Measurements from ENCODE around the gene TAF4.

Gene TAF4

DNA sequence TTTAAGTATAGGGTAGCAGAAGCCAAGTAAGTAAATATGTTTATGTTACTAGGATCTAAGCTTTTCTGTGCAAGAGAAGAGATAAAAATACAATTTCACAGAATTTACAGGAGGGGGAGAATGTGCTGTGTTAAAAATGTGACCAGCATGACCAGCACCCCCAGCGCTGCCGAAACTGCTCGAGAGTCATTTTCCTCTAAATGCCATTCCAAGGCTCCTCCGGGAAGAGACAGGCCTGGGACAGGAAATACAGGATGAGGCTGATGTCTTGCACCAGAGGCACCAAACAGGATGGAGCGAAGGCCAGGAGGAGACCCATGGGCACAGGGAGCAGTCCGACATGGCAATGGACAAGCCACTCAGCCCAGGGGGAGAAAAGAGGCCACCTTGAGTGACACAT lies 21.1 kb downstream of the TAF4 start:
- Mint-ChIP-seq H3K4me3 (no peak overlapping the region), H3K27me3 (no peaks in the 10 kb centered on the region), H3K9me3 (no peaks in the 10 kb centered on the region), H3K27ac (ENCODE audit: low read depth) (no peak overlapping the region), H3K36me3 (ENCODE audit: insufficient read depth) (peaks cover 1% of the 10 kb centered on the region), H3K4me1 (peaks cover 79% of the 10 kb centered on the region)
- no peak for ATAC-seq (replicated peaks; ENCODE audit: extremely low read depth, poor library complexity, severe bottlenecking)
- DNase-seq (ENCODE audit: low spot score in 2 of 2) = no peak

DNA sequence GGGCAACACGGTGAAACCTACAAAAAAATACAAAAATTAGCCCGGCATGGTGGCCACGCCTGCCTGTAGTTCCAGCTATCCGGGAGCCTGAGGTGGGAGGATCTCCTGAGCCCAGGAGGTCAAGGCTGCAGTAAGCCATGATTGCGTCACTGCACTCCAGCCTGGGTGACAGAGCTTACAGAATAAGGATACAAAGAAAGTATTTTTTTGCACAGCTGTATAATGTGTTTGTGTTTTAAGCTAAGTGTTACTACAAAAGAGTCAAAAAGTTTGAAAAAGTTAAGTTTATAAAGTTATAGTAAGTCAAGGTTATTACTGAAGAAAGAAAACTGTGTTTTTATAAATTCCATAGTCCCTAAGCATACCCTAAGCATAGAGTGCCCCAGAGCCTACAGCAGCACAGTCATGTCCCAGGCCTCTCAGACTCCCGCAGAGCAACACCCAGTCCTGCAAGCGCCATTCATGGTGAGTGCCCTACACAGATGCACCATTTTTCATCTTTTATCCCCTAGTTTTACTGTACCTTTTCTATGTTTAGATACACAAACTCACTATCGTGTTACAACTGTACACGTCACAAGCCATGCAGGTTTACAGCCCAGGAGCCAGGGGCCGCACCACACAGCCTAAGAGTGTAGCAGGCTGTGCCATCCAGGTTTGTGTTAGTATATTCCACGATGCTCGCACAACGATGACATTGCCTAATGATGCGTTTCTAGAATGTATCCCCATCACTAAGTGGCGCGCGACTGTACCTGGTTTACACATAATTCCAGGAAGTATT lies 22.4 kb downstream of the TAF4 start:
- Mint-ChIP-seq H3K4me3 (no peak overlapping the region), H3K27me3 (no peaks in the 10 kb centered on the region), H3K4me1 (peaks cover 77% of the 10 kb centered on the region), H3K9me3 (no peaks in the 10 kb centered on the region), H3K27ac (ENCODE audit: low read depth) (no peak overlapping the region), H3K36me3 (ENCODE audit: insufficient read depth) (peaks cover 1% of the 10 kb centered on the region)
- DNase-seq (ENCODE audit: low spot score in 2 of 2) = no peak
- ATAC-seq (replicated peaks; ENCODE audit: extremely low read depth, poor library complexity, severe bottlenecking) = no peak

DNA sequence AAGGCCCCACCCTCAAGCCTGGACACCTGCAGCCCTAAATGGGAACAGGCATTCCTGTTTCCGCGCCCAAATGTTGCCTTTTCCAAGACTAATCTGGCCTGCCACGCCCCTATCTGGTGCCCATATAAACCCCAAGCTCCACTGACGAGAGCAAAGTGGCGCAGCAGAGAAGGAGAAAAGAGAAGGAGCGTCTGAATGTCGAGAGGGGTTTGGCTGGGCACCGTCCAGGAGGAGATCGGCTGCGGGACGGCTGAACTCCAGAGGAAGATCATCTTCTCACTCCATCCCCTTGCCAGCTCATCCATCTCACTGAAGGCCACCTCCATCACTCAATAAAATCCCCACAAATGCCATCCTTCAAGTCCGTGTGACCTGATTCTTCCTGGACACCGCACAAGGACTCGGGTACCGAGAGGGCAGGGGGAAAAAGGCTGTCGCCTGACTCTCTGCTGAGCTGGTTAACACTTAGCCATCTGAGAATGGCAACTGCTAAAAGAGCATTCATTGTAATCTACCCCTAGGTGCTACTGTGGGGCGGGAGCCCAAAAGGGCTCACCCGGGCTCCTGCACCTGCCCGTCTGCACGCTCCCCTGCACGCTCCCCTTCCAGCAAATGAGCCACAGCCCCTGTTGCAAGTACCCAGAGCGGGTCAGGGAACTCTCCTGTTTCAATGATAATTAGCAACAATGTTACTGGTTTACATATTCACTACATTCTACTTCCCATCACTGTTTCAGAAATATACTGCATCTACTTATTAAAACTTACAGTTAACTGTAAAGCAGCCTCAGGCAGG lies 23.5 kb downstream of the TAF4 start:
- DNase-seq (ENCODE audit: low spot score in 2 of 2) = no peak
- no peaks in the 10 kb centered on the region for H3K9me3 Mint-ChIP-seq
- no peak for ATAC-seq (replicated peaks; ENCODE audit: extremely low read depth, poor library complexity, severe bottlenecking)
- no peak overlapping the region for H3K27ac Mint-ChIP-seq (ENCODE audit: low read depth)
- peaks cover 73% of the 10 kb centered on the region for H3K4me1 Mint-ChIP-seq
- no peak overlapping the region for H3K4me3 Mint-ChIP-seq
- peaks cover 1% of the 10 kb centered on the region for H3K36me3 Mint-ChIP-seq (ENCODE audit: insufficient read depth)
- H3K27me3 Mint-ChIP-seq = no peaks in the 10 kb centered on the region

DNA sequence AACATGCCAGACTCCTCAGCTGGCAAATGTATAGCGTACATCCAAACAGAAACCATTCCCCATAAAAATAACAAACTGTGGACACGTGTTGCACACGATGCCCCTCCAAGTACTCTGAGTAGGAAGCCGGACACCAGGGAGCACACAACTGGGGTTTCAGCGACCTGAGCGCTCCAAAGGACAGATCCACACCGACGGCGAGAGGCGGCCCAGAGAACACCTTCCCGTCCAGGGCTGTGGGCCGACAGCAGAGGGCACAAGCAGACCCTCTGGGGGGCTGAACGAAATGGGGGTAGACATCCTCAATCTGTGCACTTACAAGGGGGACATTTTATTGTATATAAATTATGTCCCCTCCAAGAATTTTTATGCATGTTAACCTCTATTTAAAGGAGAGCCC lies 24.7 kb downstream of the TAF4 start:
- H3K4me1 Mint-ChIP-seq = peaks cover 73% of the 10 kb centered on the region
- H3K36me3 Mint-ChIP-seq (ENCODE audit: insufficient read depth) = peaks cover 1% of the 10 kb centered on the region
- no peaks in the 10 kb centered on the region for H3K27me3 Mint-ChIP-seq
- DNase-seq (ENCODE audit: low spot score in 2 of 2) = no peak
- no peak overlapping the region for H3K4me3 Mint-ChIP-seq
- ATAC-seq (replicated peaks; ENCODE audit: extremely low read depth, poor library complexity, severe bottlenecking) = no peak
- H3K27ac Mint-ChIP-seq (ENCODE audit: low read depth) = no peak overlapping the region
- no peaks in the 10 kb centered on the region for H3K9me3 Mint-ChIP-seq

DNA sequence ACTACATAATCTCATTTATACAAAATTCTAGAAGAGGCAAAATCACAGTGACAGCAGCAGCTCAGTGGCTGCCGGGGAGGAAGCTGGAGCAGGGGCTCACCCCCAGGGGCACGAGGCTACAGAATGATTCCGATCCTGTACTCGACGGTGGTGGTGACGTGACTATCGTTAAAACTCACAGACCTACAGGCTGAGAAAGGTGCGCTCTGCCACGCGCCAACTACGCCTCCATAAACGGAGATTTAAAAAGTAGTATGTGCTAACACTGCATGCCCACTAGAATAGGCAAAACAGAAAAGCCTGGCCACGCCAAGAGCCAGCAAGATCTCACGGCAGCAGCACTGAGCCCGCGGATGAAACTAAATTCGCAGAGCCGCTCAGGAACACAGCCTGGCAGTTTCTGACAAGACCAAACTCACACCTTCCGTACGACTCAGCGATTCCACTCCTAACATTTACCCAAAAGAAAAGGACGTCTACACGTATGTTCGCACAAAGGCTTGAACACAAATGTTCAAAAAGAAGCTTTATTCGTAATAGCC lies 25.2 kb downstream of the TAF4 start:
- Mint-ChIP-seq H3K9me3 (no peaks in the 10 kb centered on the region), H3K36me3 (ENCODE audit: insufficient read depth) (peaks cover 1% of the 10 kb centered on the region), H3K4me3 (no peak overlapping the region), H3K27ac (ENCODE audit: low read depth) (no peak overlapping the region), H3K27me3 (no peaks in the 10 kb centered on the region), H3K4me1 (peaks cover 72% of the 10 kb centered on the region)
- DNase-seq (ENCODE audit: low spot score in 2 of 2) = no peak
- no peak for ATAC-seq (replicated peaks; ENCODE audit: extremely low read depth, poor library complexity, severe bottlenecking)

DNA sequence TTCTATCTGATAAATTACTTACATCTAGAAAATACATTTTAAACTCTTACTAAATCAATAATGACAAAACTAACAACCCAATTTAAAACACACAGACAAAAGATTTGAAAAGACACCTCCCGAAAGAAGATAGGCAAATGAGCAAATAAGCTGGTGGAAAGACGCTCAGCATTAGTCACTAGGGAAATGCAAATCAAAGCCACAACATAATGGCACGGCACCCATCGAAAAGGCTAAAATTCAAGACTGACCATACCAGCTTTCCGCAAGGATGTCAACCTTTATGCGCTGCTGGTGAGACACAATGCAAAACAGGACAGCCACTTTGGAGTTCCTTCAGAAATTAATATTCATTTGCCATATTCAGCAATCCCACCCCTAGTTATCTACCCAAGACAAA lies 25.9 kb downstream of the TAF4 start:
- ATAC-seq (replicated peaks; ENCODE audit: extremely low read depth, poor library complexity, severe bottlenecking) (no peak), DNase-seq (ENCODE audit: low spot score in 2 of 2) (no peak)
- no peak overlapping the region for H3K27ac Mint-ChIP-seq (ENCODE audit: low read depth)
- no peak overlapping the region for H3K4me3 Mint-ChIP-seq
- H3K4me1 Mint-ChIP-seq = peaks cover 74% of the 10 kb centered on the region
- peaks cover 1% of the 10 kb centered on the region for H3K36me3 Mint-ChIP-seq (ENCODE audit: insufficient read depth)
- no peaks in the 10 kb centered on the region for H3K9me3 Mint-ChIP-seq
- H3K27me3 Mint-ChIP-seq = no peaks in the 10 kb centered on the region

DNA sequence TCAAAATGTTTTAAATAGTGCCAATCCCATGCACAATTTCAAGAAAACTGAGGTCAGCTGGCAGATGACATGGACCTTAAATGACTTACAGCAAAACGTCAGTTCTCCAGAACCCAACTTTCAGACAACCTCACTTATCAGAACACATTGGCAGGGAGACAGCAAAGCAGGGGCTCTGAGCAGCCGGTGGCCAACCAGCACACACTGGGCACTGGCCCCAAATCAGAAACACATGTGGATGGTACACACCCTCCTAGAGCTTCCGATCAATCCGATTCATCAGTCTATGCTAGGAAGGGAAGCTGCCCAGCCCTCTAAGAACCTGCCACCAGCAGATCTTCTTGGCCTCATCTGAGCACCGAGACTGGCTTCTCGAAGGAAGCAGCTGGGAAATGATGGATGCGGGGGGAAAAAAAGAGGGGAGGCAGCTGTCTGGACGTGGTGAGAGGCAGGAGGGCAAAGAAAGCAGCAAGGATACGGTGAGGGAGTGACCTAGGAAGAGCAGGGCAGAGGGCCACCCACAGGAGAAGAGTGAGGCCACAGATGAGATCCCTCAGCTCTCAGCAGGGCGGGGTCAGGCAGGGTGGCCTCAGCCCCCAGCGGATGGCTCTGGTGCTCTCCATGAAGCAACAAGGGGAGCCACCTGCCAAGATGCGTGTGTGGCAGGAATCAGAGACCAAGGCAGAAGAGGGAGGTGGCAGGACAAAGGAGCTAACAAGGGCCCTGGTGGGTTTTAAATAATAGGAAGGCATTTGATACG lies 32.9 kb downstream of the TAF4 start:
- Mint-ChIP-seq H3K27ac (ENCODE audit: low read depth) (peak overlapping the region; percentile 82), H3K36me3 (ENCODE audit: insufficient read depth) (peaks cover 2% of the 10 kb centered on the region), H3K27me3 (no peaks in the 10 kb centered on the region), H3K4me1 (peaks cover 59% of the 10 kb centered on the region), H3K9me3 (no peaks in the 10 kb centered on the region), H3K4me3 (no peak overlapping the region)
- ATAC-seq (replicated peaks; ENCODE audit: extremely low read depth, poor library complexity, severe bottlenecking) (no peak), DNase-seq (ENCODE audit: low spot score in 2 of 2) (no peak)

DNA sequence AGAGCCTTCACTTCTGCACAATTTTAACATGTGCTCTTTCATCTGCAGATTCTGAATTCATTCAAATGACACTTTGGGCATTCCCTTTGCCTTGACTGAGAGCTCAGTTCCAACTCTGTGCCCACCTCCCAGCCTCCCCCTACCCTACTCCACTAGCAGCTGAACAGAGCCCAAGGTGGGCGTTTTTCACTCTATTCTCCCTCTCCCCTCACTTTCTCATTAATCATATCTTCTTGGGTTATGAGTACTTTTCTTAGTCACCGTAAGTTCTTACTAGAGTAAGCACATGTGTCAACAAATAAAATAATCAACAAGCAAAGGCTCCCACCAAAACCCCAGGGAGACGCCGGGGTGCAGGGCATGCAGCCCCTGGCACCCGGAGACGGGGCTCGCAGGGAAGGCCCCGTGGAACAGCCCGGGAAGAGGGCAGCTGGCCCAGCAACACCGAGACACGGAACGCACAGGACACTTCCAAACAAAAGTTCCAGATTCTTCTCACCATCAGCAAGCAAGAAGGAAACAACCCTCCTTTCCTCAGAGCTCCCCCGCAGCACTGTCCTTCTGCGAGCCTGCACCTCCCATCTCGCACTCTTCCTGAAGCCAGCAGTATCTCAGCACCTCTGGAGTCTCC lies 34.1 kb downstream of the TAF4 start:
- Mint-ChIP-seq H3K9me3 (no peaks in the 10 kb centered on the region), H3K36me3 (ENCODE audit: insufficient read depth) (peaks cover 2% of the 10 kb centered on the region), H3K4me3 (no peak overlapping the region), H3K4me1 (peaks cover 61% of the 10 kb centered on the region), H3K27ac (ENCODE audit: low read depth) (peak overlapping the region; percentile 82), H3K27me3 (no peaks in the 10 kb centered on the region)
- DNase-seq (ENCODE audit: low spot score in 2 of 2) = no peak
- ATAC-seq (replicated peaks; ENCODE audit: extremely low read depth, poor library complexity, severe bottlenecking) = no peak

DNA sequence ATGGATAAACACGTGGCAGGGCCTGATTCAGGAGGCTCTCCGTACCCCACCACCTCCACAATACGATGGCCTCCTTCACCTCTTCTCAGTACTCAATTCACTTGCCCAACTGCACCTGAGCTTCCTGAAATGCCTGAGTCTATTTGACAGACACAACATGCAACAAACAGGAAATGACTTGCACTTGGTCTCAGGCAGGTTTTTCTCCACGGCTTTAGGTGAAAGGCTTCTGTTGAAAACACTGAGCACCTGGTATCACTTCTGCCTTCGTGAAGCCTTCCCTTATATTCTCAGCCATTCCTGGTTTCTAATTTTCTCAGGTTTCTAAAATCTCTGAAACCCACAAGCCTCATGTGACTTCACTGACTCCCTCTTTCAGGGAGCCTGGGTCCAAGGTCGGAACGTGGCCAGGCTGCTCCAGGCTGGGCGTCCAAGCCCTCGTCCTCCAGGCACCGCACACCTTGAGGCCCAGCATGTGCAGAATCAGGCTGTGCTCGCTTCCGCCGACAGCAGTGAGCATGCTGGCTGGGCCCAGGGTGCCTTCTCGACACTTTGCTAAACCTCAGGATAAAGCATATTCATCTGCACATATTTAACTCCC lies 34.7 kb downstream of the TAF4 start:
- no peak for DNase-seq (ENCODE audit: low spot score in 2 of 2)
- H3K36me3 Mint-ChIP-seq (ENCODE audit: insufficient read depth) = peaks cover 2% of the 10 kb centered on the region
- peak overlapping the region; percentile 82 for H3K27ac Mint-ChIP-seq (ENCODE audit: low read depth)
- no peak overlapping the region for H3K4me3 Mint-ChIP-seq
- no peaks in the 10 kb centered on the region for H3K27me3 Mint-ChIP-seq
- peak; percentile 70 for ATAC-seq (replicated peaks; ENCODE audit: extremely low read depth, poor library complexity, severe bottlenecking)
- H3K9me3 Mint-ChIP-seq = no peaks in the 10 kb centered on the region
- H3K4me1 Mint-ChIP-seq = peaks cover 62% of the 10 kb centered on the region

DNA sequence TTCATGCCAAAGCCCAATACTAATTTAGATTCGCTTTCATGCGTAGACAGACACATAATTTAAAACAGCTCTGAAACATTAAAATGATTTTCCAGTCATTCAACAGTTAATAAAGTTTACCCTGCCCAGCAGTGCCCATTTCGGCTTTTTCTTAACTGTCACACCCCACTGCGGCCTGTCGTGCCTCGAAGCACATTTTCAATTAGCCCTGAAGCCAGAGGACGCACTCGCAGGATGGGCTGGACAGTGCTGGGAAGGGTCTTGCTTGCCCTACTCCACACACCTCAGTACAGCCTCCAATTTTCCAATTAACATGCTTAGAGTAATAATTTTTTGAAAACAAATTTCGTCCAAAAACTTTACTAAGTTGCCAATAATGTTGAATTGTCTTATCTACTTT lies 35.3 kb downstream of the TAF4 start:
- DNase-seq (ENCODE audit: low spot score in 2 of 2) (no peak), ATAC-seq (replicated peaks; ENCODE audit: extremely low read depth, poor library complexity, severe bottlenecking) (no peak)
- Mint-ChIP-seq H3K4me3 (no peak overlapping the region), H3K36me3 (ENCODE audit: insufficient read depth) (peaks cover 4% of the 10 kb centered on the region), H3K27ac (ENCODE audit: low read depth) (peak overlapping the region; percentile 82), H3K4me1 (peaks cover 64% of the 10 kb centered on the region), H3K9me3 (no peaks in the 10 kb centered on the region), H3K27me3 (no peaks in the 10 kb centered on the region)

DNA sequence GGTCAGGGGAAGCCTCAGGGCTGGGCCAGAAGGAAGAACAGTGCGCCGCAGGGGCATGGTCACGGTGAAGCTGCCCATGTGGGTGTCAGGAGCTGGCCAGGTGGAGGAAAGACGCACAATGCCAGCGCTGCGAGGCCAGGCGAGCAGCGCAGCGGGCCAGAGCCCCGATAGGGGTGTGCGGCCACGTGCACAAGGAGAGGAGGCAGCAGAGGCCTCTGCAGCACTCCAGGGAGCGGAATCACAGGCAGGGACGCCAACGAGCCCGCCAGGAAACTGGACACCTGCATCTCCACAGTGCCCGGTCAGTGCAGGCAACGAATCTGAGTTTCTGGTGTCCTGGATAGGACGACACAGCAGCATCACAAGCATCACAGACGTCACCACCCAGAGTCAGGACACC lies 35.7 kb downstream of the TAF4 start:
- no peaks in the 10 kb centered on the region for H3K9me3 Mint-ChIP-seq
- H3K36me3 Mint-ChIP-seq (ENCODE audit: insufficient read depth) = peaks cover 4% of the 10 kb centered on the region
- DNase-seq (ENCODE audit: low spot score in 2 of 2) (no peak), ATAC-seq (replicated peaks; ENCODE audit: extremely low read depth, poor library complexity, severe bottlenecking) (no peak)
- no peaks in the 10 kb centered on the region for H3K27me3 Mint-ChIP-seq
- no peak overlapping the region for H3K4me3 Mint-ChIP-seq
- no peak overlapping the region for H3K27ac Mint-ChIP-seq (ENCODE audit: low read depth)
- peaks cover 61% of the 10 kb centered on the region for H3K4me1 Mint-ChIP-seq

DNA sequence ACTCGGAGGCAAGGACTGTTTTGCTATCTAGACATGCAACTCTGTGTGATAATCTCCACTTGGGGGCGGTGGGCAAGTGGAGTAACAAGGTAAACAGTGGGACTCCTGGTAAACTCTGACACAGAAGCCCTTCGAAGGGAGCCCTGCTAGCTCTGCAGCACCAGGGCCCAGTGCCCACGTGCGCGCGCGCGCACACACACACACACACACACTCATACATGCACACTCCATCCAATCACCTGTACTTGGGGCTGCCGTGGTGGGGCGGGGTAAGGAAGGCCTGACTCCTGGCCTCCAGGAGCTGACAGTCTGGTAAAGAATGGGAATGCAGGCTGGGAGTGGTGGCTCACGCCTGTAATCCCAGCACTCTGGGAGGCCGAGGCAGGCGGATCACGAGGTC lies 36.4 kb downstream of the TAF4 start:
- DNase-seq (ENCODE audit: low spot score in 2 of 2) = no peak
- Mint-ChIP-seq H3K9me3 (no peaks in the 10 kb centered on the region), H3K36me3 (ENCODE audit: insufficient read depth) (peaks cover 4% of the 10 kb centered on the region), H3K27me3 (no peaks in the 10 kb centered on the region), H3K4me3 (no peak overlapping the region), H3K27ac (ENCODE audit: low read depth) (no peak overlapping the region), H3K4me1 (peaks cover 63% of the 10 kb centered on the region)
- ATAC-seq (replicated peaks; ENCODE audit: extremely low read depth, poor library complexity, severe bottlenecking) = no peak

Data from central memory CD8-positive, alpha-beta T cell (primary cell).